HepG2 (cell line): ENCODE data around the gene NAIF1. TPM values are rescaled to one million over a fixed set of nuclear protein-coding genes. Genes with fewer than 3 reads are reported as not detected.

Experiments used
- CHD2 ChIP-seq: IDR thresholded peaks from 2 replicates; pipeline ENCODE4 v1.6.1; 2011; ENCODE audit warnings: low read depth, low read length, improper control_type of control experiment
- CHD4 ChIP-seq: fragments of 200-600 bp; sonication (generic); IDR thresholded peaks from 2 replicates; pipeline ENCODE4 v1.7.0; 2017; ENCODE audit warnings: mild to moderate bottlenecking, low read length, borderline replicate concordance
- KLF6 ChIP-seq: IDR thresholded peaks from 2 replicates; pipeline ENCODE4 v1.8.0; 2016; ENCODE audit warnings: missing biosample characterization, missing genetic modification reagents
- RELA ChIP-seq: sonication (generic); formaldehyde crosslinking; IDR thresholded peaks from 2 replicates; pipeline ENCODE4 v1.4.0; 2020; ENCODE audit warnings: missing genetic modification reagents
- SP1 ChIP-seq, 2 experiments: fragments of 450-650 bp in 1 of 2; sonication (generic) in 1 of 2; formaldehyde crosslinking in 1 of 2; IDR thresholded peaks; 2 replicates each; pipeline versions ENCODE4 v1.4.0 to v1.6.1; 2016 to 2020; ENCODE audit warnings: missing genetic modification reagents in 1 of 2
- ZFP41 ChIP-seq: sonication (generic); formaldehyde crosslinking; IDR thresholded peaks from 2 replicates; pipeline ENCODE4 v1.4.0; 2020; ENCODE audit warnings: mild to moderate bottlenecking, missing genetic modification reagents, borderline replicate concordance
- ZKSCAN8 ChIP-seq: IDR thresholded peaks from 2 replicates; pipeline ENCODE4 v1.6.1; 2016; ENCODE audit warnings: borderline replicate concordance, missing genetic modification reagents, missing compliant biosample characterization
- ZMYM3 ChIP-seq: sonication (generic); formaldehyde crosslinking; IDR thresholded peaks from 2 replicates; pipeline ENCODE4 v1.5.1; 2020; ENCODE audit warnings: mild to moderate bottlenecking, missing genetic modification reagents
- ZNF292 ChIP-seq: sonication (generic); formaldehyde crosslinking; IDR thresholded peaks from 2 replicates; pipeline ENCODE4 v1.8.1; 2022; ENCODE audit warnings: mild to moderate bottlenecking, low read depth, missing genetic modification reagents, borderline replicate concordance
- ZNF530 ChIP-seq: sonication (generic); formaldehyde crosslinking; IDR thresholded peaks from 2 replicates; pipeline ENCODE4 v1.5.0; 2020; ENCODE audit warnings: low read depth, mild to moderate bottlenecking, missing genetic modification reagents
- ZNF569 ChIP-seq: sonication (generic); formaldehyde crosslinking; IDR thresholded peaks from 2 replicates; pipeline ENCODE4 v1.5.0; 2020; ENCODE audit warnings: mild to moderate bottlenecking, missing genetic modification reagents, moderate library complexity, borderline replicate concordance
- ZNF644 ChIP-seq: IDR thresholded peaks from 2 replicates; pipeline ENCODE4 v1.6.1; 2016; ENCODE audit warnings: low read depth
- ZZZ3 ChIP-seq: sonication (generic); formaldehyde crosslinking; IDR thresholded peaks from 2 replicates; pipeline ENCODE4 v1.4.0; 2020; ENCODE audit warnings: missing genetic modification reagents, mild to moderate bottlenecking, borderline replicate concordance
- polyA plus RNA-seq, 8 experiments: library from polyadenylated mRNA; depleted of rRNA in 3 of 8; stranded (reverse) in 7 of 8; unstranded in 1 of 8; fragments of >200 nt; fragmentation: Illumina TruSeq in 4 of 8; extraction: Trizol in 4 of 8; gene quantifications; 2 replicates each; pipeline versions ENCODE4 v1.2.1 to v1.2.3, GENCODE V29; 2011 to 2016; ENCODE audit warnings: low read depth in 4 of 8, missing spikeins in 1 of 8, mixed read lengths in 1 of 8; ENCODE audit not compliant: insufficient read depth in 1 of 8
- total RNA-seq, 5 experiments: library from RNA; depleted of rRNA; stranded (reverse); fragments of >200 nt; fragmentation: Illumina TruSeq; extraction: Trizol; gene quantifications; 2 replicates each; pipeline ENCODE4 v1.2.3, GENCODE V29; 2016; ENCODE audit warnings: low read depth in 1 of 5
- TF ChIP-seq, protein P1 (sequence below): sonication (generic); formaldehyde crosslinking; IDR thresholded peaks from 2 replicates; pipeline ENCODE4 v1.5.1; 2020; ENCODE audit warnings: mild to moderate bottlenecking, missing genetic modification reagents, borderline replicate concordance
- TF ChIP-seq, protein P2 (sequence below): IDR thresholded peaks from 2 replicates; pipeline ENCODE4 v1.6.1; 2016; ENCODE audit warnings: missing compliant biosample characterization, missing genetic modification reagents, borderline replicate concordance
- TF ChIP-seq, protein P3 (sequence below): sonication (generic); formaldehyde crosslinking; conservative IDR thresholded peaks from 2 replicates; pipeline ENCODE4 v1.8.0; 2022; ENCODE audit warnings: mild to moderate bottlenecking, moderate library complexity, missing genetic modification reagents
- TF ChIP-seq, protein P4 (sequence below): sonication (generic); formaldehyde crosslinking; IDR thresholded peaks from 2 replicates; pipeline ENCODE4 v1.9.0; 2021; ENCODE audit warnings: missing genetic modification reagents, borderline replicate concordance

NAIF1 gene
- total and polyA plus RNA-seq, 2 of the 13 experiments (the other 11 are each of a cell fraction or from before 2014, with no cell fraction given): 6.0 to 6.9 TPM

DNA sequence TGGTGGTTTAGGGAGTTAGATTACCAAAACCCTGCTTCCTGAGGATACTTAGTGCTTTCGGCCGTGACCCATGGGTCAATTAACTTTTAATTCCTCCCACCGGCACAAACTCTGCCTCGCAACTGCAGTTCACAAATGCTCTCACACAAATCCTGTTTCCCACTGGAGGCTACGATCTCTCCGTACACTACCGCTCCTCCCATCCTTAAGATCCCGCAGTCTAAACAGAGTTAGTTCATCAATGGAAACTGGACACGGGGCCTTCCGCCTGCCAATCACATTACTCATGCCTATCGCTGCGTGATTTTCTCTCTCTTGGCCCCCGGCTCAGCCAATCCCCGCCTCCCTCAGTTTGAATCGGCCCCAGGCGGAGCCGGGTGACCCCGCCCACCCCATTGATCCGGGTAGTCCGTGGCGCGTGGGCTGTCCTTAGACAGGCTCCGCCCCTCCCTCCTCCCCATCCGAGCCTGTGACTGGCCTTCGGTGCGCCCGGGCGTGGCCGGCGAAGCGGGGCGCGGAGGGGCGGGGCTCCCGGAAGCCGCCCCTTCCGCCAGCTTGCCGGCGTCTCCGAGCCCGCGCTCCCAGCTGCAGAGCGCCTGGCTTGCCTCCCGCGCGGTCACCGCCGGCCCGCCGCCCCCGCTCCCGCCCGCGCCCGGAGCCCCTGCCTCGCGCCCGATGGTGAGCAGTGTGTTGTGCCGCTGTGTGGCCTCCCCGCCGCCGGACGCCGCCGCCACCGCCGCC, 695 bp upstream of the NAIF1 start, which contains the start of gene SLC25A25 (continued):
- TF ChIP-seq, protein P1, sequence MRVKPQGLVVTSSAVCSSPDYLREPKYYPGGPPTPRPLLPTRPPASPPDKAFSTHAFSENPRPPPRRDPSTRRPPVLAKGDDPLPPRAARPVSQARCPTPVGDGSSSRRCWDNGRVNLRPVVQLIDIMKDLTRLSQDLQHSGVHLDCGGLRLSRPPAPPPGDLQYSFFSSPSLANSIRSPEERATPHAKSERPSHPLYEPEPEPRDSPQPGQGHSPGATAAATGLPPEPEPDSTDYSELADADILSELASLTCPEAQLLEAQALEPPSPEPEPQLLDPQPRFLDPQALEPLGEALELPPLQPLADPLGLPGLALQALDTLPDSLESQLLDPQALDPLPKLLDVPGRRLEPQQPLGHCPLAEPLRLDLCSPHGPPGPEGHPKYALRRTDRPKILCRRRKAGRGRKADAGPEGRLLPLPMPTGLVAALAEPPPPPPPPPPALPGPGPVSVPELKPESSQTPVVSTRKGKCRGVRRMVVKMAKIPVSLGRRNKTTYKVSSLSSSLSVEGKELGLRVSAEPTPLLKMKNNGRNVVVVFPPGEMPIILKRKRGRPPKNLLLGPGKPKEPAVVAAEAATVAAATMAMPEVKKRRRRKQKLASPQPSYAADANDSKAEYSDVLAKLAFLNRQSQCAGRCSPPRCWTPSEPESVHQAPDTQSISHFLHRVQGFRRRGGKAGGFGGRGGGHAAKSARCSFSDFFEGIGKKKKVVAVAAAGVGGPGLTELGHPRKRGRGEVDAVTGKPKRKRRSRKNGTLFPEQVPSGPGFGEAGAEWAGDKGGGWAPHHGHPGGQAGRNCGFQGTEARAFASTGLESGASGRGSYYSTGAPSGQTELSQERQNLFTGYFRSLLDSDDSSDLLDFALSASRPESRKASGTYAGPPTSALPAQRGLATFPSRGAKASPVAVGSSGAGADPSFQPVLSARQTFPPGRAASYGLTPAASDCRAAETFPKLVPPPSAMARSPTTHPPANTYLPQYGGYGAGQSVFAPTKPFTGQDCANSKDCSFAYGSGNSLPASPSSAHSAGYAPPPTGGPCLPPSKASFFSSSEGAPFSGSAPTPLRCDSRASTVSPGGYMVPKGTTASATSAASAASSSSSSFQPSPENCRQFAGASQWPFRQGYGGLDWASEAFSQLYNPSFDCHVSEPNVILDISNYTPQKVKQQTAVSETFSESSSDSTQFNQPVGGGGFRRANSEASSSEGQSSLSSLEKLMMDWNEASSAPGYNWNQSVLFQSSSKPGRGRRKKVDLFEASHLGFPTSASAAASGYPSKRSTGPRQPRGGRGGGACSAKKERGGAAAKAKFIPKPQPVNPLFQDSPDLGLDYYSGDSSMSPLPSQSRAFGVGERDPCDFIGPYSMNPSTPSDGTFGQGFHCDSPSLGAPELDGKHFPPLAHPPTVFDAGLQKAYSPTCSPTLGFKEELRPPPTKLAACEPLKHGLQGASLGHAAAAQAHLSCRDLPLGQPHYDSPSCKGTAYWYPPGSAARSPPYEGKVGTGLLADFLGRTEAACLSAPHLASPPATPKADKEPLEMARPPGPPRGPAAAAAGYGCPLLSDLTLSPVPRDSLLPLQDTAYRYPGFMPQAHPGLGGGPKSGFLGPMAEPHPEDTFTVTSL (CRISPR knock-in tag): no peak
- no peak; the same call in 1 of the 2 replicates for TF ChIP-seq SP1 (IDR thresholded peaks at IDR 0.05)
- TF ChIP-seq SP1 (CRISPR knock-in tag; IDR thresholded peaks at IDR 0.05): peak; percentile 92
- TF ChIP-seq ZNF569 (CRISPR knock-in tag): no peak
- no peak for TF ChIP-seq ZNF530 (CRISPR knock-in tag)
- TF ChIP-seq ZNF644 (CRISPR knock-in tag): no peak
- no peak for TF ChIP-seq KLF6 (CRISPR knock-in tag)
- TF ChIP-seq RELA (CRISPR knock-in tag): 0 out of 2 replicates have a peak, but pooled peaks have one; percentile 29
- TF ChIP-seq, protein P2, sequence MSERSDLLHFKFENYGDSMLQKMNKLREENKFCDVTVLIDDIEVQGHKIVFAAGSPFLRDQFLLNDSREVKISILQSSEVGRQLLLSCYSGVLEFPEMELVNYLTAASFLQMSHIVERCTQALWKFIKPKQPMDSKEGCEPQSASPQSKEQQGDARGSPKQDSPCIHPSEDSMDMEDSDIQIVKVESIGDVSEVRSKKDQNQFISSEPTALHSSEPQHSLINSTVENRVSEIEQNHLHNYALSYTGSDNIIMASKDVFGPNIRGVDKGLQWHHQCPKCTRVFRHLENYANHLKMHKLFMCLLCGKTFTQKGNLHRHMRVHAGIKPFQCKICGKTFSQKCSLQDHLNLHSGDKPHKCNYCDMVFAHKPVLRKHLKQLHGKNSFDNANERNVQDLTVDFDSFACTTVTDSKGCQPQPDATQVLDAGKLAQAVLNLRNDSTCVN (CRISPR knock-in tag): no peak; the same call in 1 of the 2 replicates
- TF ChIP-seq ZNF292: no peak
- TF ChIP-seq CHD2: no peak
- no peak for TF ChIP-seq ZZZ3
- TF ChIP-seq ZKSCAN8 (CRISPR knock-in tag): no peak
- TF ChIP-seq CHD4: peak; percentile 54; the same call in 1 of the 2 replicates
- TF ChIP-seq, protein P3, sequence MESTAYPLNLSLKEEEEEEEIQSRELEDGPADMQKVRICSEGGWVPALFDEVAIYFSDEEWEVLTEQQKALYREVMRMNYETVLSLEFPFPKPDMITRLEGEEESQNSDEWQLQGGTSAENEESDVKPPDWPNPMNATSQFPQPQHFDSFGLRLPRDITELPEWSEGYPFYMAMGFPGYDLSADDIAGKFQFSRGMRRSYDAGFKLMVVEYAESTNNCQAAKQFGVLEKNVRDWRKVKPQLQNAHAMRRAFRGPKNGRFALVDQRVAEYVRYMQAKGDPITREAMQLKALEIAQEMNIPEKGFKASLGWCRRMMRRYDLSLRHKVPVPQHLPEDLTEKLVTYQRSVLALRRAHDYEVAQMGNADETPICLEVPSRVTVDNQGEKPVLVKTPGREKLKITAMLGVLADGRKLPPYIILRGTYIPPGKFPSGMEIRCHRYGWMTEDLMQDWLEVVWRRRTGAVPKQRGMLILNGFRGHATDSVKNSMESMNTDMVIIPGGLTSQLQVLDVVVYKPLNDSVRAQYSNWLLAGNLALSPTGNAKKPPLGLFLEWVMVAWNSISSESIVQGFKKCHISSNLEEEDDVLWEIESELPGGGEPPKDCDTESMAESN (CRISPR knock-in tag): no peak
- TF ChIP-seq ZFP41: no peak
- no peak for TF ChIP-seq ZMYM3 (CRISPR knock-in tag)
- TF ChIP-seq, protein P4, sequence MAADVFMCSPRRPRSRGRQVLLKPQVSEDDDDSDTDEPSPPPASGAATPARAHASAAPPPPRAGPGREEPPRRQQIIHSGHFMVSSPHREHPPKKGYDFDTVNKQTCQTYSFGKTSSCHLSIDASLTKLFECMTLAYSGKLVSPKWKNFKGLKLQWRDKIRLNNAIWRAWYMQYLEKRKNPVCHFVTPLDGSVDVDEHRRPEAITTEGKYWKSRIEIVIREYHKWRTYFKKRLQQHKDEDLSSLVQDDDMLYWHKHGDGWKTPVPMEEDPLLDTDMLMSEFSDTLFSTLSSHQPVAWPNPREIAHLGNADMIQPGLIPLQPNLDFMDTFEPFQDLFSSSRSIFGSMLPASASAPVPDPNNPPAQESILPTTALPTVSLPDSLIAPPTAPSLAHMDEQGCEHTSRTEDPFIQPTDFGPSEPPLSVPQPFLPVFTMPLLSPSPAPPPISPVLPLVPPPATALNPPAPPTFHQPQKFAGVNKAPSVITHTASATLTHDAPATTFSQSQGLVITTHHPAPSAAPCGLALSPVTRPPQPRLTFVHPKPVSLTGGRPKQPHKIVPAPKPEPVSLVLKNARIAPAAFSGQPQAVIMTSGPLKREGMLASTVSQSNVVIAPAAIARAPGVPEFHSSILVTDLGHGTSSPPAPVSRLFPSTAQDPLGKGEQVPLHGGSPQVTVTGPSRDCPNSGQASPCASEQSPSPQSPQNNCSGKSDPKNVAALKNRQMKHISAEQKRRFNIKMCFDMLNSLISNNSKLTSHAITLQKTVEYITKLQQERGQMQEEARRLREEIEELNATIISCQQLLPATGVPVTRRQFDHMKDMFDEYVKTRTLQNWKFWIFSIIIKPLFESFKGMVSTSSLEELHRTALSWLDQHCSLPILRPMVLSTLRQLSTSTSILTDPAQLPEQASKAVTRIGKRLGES (CRISPR knock-in tag): no peak
